ENCODE data around the gene CTIF.

The CTIF gene

DNA sequence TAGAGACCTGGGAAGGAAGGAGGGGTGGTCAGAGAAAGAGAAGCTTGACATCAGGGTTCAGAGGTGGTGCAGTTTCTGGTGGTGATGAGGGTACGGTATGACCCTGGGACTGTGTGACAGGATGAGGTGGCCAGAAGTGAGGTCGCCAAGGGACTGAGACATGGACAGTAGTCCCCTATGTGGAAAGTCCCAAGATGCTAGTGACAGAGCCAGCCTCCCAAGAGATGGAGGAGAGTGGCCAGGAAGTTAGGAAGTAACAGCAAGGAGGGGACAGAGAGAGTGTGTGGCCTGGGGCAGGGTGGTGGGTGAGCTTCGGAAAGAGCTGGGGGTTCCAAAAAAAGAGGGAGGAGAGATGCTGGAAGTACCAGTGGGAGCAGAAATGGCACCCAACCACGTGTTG is 345.9 kb downstream of the CTIF start:
- no peak for FAIRE-seq
- TF ChIP-seq, protein P1, sequence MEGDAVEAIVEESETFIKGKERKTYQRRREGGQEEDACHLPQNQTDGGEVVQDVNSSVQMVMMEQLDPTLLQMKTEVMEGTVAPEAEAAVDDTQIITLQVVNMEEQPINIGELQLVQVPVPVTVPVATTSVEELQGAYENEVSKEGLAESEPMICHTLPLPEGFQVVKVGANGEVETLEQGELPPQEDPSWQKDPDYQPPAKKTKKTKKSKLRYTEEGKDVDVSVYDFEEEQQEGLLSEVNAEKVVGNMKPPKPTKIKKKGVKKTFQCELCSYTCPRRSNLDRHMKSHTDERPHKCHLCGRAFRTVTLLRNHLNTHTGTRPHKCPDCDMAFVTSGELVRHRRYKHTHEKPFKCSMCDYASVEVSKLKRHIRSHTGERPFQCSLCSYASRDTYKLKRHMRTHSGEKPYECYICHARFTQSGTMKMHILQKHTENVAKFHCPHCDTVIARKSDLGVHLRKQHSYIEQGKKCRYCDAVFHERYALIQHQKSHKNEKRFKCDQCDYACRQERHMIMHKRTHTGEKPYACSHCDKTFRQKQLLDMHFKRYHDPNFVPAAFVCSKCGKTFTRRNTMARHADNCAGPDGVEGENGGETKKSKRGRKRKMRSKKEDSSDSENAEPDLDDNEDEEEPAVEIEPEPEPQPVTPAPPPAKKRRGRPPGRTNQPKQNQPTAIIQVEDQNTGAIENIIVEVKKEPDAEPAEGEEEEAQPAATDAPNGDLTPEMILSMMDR (IDR thresholded peaks at IDR 0.05; ENCODE audit: insufficient read depth, missing control alignments), result no peak

DNA sequence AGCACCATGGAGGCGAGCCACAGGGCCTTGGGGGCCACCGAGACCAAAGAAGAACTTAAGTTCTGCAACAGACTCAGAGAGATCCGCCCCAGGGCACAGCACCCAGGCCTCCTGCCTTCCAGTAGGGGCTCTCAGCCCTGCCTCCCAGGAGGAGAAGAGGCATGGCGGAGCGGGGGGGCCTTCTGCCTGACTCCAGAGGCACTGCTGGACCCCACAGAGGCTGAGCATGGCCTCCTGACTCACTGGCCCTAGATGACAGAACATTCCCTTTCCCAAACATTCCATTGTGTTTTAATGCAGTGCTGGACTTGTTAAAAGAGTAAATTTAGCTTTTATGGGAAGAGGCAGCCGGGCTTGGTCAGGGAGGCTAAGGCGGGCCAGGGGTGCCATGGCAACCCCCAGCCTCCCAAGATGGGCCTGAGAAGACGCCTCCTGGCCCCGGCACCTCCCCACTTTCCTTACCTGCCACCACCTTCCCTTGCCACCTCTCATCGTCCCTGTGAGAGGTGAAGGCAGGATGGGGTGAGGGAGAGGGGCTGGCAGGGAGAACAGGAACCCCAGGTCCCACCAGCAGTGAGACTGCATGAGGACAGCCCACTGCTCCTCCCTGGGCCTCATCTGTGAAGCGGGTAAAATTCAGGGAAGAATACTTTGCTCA is 346.6 kb downstream of the CTIF start:
- no peak for DNase-seq (ENCODE audit: insufficient read length, low spot score)
- FAIRE-seq, result no peak
- TF ChIP-seq, protein P1 (IDR thresholded peaks at IDR 0.05; ENCODE audit: insufficient read depth, missing control alignments), result no peak

More for the DNA sequence above, 345.9 kb downstream of the CTIF start:
- DNase-seq (ENCODE audit: insufficient read length, low spot score), result no peak

DNA sequence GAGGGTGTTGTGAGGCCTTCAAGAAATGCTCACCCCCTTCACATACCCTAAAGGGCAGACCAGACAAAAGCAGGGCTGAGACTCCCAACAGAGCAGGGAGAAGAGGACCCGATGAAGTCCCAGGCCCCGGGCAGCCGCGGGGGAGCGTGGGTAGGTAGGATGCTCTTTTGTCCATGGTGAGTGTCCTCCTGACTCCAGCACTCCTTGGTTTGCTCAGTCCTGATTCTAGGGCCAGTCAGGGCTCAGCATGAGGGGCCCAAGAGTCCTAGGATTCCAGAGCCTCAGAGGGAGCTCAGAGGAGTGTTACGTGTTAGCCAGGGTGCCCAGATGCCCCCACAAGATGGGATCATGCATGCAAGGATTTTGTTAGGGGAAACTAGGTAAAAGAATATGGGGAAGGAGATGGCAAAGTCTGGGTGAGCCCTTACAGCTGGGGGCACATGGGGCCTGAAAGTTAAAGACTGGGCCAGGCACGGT is 347.1 kb downstream of the CTIF start:
- DNase-seq (ENCODE audit: insufficient read length, low spot score), result no peak
- no peak for FAIRE-seq
- TF ChIP-seq, protein P1 (IDR thresholded peaks at IDR 0.05; ENCODE audit: insufficient read depth, missing control alignments), result no peak

DNA sequence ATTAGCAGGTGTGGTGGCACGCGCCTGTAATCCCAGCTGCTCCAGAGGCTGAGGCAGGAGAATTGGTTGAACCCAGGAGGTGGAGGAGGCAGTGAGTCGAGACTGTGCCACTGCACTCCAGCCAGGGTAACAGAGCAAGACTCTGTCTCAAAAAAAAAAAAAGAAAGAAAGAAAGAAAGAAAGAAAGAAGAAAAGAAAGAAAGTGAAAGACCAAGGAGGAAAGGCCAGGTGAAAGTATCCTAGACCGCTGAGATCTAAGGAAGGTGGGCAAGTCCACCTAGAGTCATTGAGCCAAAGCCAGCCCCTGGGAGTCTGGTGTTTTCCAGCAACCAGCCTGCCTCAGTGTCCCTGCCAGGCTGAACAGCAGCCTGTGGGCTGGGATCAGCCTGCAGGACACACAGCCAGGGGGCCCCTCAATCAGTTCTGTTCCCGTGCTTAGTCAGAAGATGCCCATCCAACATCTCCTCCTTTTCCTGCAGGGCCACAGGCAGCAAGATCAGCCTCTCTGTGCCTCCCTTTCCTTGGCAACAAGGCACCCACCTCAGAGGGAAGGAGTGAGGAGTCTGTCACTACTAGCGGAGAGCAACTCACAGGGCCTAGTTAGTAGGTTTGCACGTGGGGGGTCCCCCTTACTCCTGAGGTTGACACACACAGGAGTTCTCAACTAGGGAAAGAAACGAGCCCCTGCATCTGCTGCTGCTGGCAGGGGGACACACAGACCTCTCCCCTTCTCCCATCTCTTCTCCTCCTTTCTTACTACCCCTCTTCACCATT is 347.9 kb downstream of the CTIF start:
- TF ChIP-seq, protein P1 (IDR thresholded peaks at IDR 0.05; ENCODE audit: insufficient read depth, missing control alignments), result no peak
- no peak for FAIRE-seq

DNA sequence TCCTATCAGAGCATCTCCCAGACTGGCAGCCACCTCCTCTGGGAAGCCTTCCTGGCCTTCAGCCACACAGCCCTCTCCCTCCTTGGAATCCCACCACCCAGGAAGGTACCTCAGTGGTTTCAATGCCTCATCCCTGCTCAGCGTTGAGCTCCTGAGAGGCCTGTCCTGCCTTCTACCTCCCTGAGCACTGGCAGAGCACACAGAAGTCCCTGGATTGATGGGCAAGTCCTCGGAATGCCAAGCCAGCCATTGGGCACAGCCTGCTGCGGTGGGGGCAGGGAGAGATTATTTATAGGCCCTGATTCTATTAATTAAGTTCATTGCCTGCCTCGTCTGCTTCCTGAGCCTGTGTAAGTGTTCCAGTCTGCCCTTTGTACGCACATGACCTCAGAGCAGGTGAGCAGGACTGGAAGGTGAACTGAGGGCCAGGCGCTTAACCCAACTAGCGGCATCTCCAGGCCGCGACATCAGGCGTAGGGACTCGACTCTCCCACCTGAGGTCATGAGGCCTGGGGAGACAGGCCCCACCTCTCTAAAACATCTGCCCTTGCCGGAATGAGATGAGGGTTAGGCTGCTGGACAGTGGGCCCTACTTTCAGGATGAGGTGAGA is 348.6 kb downstream of the CTIF start:
- DNase-seq (ENCODE audit: insufficient read length, low spot score) (no peak), FAIRE-seq (no peak)

More for the DNA sequence above, 347.9 kb downstream of the CTIF start:
- DNase-seq (ENCODE audit: insufficient read length, low spot score), result no peak

DNA sequence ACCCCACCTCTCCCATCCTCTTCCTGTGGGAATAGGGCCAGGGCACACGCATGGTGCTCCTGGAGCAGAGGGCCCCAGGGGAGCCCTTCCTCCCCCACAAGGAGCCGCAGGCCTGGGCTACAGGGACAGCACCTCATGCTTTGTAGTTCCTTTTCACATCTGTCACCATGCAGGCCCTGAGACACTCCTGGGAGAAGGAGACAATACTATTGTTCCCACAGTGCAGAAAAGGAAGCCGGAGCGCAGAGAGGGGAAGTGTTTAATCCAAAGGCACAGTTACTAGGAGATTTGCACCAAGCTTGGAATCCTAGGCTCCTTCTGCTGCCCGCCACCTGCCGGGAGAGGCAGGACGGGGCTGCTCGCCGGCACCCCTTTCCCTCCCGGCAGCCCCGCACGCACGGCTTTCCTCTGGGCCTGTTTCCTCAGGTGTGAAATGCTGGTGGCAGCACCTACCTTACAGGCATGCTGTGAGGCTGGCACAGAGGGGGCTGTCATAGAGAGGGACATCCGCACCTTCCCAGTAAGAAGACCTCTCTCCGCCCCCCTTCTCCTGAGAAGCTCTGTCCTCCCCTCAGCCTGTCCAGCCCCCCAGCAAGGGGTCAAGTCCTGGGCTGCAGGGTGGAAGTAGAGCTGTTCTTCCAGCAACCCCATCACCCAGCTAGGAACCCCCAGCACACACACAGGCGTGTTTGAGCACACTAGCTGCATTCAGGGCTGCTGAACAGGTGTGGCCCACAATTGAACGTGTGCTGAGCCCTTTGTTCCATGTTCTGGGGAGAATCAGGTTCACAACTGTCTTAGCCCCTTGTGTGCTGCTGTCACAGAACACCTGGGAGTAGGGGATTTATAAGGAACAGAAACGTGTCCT is 349.3 kb downstream of the CTIF start:
- no peak for DNase-seq (ENCODE audit: insufficient read length, low spot score)
- TF ChIP-seq, protein P1 (IDR thresholded peaks at IDR 0.05; ENCODE audit: insufficient read depth, missing control alignments), result no peak
- FAIRE-seq, result no peak

More for the DNA sequence above, 348.6 kb downstream of the CTIF start:
- TF ChIP-seq, protein P1 (IDR thresholded peaks at IDR 0.05; ENCODE audit: insufficient read depth, missing control alignments), result no peak
